ENCODE measurements around the gene HIF1A. TPM values are rescaled to one million over a fixed set of nuclear protein-coding genes. Genes with fewer than 3 reads are reported as not detected.

HIF1A gene
- total and polyA plus RNA-seq, 4 donors, result 15.4 to 79.2 (median 34.8) TPM

GRCh38 chr14:61765225-61765943, 70.1 kb downstream of the HIF1A start (continued):
- TF ChIP-seq SP1 (IDR thresholded peaks at IDR 0.05) (no peak), FOXA2 (IDR thresholded peaks at IDR 0.05) (no peak), FOXA1 (IDR thresholded peaks at IDR 0.05) (no peak), MAX (IDR thresholded peaks at IDR 0.05) (no peak), YY1 (IDR thresholded peaks at IDR 0.05) (no peak)

GRCh38 chr14:61766151-61766550, 70.8 kb downstream of the HIF1A start:
- Histone ChIP-seq H3K9me3 (ENCODE audit: control insufficient read depth in 4 of 4, low read length in 3 of 4) (no peaks in the 10 kb centered on the region), H3K27ac (ENCODE audit: low read depth in 1 of 2, low read length in 2 of 2) (no peak overlapping the region), H3K27me3 (ENCODE audit: control insufficient read depth in 4 of 4, insufficient read depth in 4 of 4, low read length in 3 of 4) (no peaks in the 10 kb centered on the region), H3K4me1 (ENCODE audit: control insufficient read depth in 4 of 4, insufficient read depth in 4 of 4, low read length in 3 of 4) (peaks cover 0 to 9% (median 4%) of the 10 kb centered on the region in 4 donors), H3K36me3 (ENCODE audit: control insufficient read depth in 4 of 4, insufficient read depth in 3 of 4, low read depth in 1 of 4, low read length in 3 of 4) (peaks cover 3 to 12% (median 5%) of the 10 kb centered on the region in 4 donors), H3K4me3 (ENCODE audit: low read depth in 1 of 3, low read length in 3 of 3) (no peak overlapping the region), H3K9ac (ENCODE audit: low read depth in 1 of 2, low read length in 2 of 2) (no peak overlapping the region)
- no peak for DNase-seq (ENCODE audit: low spot score)
- TF ChIP-seq FOXA1 (IDR thresholded peaks at IDR 0.05) (no peak), TAF1 (conservative IDR thresholded peaks at IDR 0.05) (no peak), SP1 (IDR thresholded peaks at IDR 0.05) (no peak), MAX (IDR thresholded peaks at IDR 0.05) (no peak), FOXA2 (IDR thresholded peaks at IDR 0.05) (no peak), REST (IDR thresholded peaks at IDR 0.05) (no peak), NR2F2 (IDR thresholded peaks at IDR 0.05) (no peak), GABPA (IDR thresholded peaks at IDR 0.05 in 1 of 2, conservative IDR thresholded peaks at IDR 0.05 in 1 of 2) (no peak), ATF3 (IDR thresholded peaks at IDR 0.05) (no peak), JUND (IDR thresholded peaks at IDR 0.05) (no peak), YY1 (IDR thresholded peaks at IDR 0.05) (no peak), RXRA (IDR thresholded peaks at IDR 0.05) (no peak), EGR1 (IDR thresholded peaks at IDR 0.05; ENCODE audit: low read depth in 2 of 2) (no peak), ZBTB33 (IDR thresholded peaks at IDR 0.05) (no peak), RAD21 (IDR thresholded peaks at IDR 0.05) (no peak), HNF4A (conservative IDR thresholded peaks at IDR 0.05) (no peak), CTCF (IDR thresholded peaks at IDR 0.05; ENCODE audit: low read depth, low read length, missing input control) (no peak), HNF4G (IDR thresholded peaks at IDR 0.05) (no peak)
- 86% methylated on average over 5 of the region's 5 CpGs for WGBS

All from liver (tissue), 9 donors.